DMS153 treated with DMSO at 0.1 percent for 48 hours (cell line): Measurements from ENCODE around the gene CLBA1.
"Not testable (repeated sequence)": the region's sequence is repeated elsewhere in the genome, so short reads cannot be mapped to it uniquely, and the experiment has no call there.

Experiments
- DNase-seq: peaks from one replicate; lab custom pipeline; 2025; ENCODE audit not compliant: unreplicated experiment; lab: John Stamatoyannopoulos, UW

Gene CLBA1

DNA sequence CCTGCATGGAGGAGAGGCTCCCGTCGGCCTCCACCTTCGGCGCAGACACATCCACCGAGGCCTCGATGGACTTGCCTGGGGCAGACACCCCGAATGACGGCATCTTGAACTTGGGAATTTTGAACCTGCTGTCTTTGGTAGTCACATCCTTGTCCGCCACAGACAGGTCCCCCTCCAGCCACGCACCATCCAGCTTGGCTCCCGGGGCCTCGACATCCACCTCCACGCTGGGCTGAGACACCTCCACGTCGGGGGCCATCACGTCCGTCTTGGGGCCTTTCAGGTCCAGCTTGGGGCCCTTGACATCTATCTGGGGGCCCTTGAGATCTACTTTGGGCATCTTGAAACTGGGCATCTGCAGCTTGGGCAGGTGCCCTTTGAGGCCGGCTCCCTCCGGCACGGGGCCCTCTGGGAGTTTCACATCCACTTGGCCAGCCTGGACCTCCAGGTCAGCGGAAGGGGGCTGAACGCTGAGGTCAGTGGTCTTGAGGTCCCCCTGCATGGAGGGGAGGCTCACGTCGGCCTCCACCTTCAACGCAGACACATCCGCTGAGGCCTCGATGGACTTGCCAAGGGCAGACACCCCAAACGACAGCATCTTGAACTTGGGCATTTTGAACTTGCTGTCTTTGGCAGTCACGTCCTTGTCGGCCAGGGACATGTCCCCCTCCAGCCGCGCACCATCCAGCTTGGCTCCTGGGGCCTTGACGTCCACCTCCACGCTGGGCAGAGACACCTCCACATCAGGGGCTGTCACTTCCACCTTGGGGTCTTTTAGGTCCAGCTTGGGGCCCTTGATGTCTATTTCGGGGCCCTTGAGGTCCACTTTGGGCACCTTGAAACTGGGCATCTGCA lies 37.5 kb upstream of the CLBA1 start:
- not testable (repeated sequence) for DNase-seq

DNA sequence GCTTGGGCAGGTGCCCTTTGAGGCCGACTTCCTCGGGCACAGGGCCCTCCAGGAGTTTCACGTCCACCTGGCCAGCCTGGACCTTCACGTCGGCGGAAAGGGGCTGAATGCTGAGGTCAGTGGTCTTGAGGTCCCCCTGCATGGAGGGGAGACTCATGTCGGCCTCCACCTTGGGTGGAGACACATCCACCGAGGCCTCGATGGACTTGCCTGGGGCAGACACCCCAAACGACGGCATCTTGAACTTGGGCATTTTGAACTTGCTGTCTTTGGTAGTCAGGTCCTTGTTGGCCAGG lies 36.9 kb upstream of the CLBA1 start:
- DNase-seq = no peak

DNA sequence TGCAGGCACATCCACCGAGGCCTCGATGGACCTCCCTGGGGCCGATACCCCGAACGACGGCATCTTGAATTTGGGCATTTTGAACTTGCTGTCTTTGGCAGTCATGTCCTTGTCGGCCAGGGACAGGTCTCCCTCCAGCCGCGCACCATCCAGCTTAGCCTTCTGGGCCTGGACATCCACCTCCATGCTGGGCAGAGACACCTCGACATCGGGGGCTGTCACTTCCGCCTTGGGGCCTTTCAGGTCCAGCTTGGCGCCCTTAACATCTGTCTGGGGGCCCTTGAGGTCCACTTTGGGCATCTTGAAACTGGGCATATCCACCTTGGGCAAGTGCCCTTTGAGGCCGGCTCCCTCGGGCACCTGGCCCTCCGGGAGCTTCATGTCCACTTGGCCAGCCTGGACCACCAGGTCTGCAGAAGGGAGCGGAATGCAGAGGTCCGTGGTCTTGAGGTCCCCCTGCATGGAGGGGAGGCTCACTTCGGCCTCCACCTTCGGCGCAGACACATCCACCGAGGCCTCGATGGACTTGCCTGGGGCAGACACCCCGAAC lies 36.1 kb upstream of the CLBA1 start:
- DNase-seq = not testable (repeated sequence)

DNA sequence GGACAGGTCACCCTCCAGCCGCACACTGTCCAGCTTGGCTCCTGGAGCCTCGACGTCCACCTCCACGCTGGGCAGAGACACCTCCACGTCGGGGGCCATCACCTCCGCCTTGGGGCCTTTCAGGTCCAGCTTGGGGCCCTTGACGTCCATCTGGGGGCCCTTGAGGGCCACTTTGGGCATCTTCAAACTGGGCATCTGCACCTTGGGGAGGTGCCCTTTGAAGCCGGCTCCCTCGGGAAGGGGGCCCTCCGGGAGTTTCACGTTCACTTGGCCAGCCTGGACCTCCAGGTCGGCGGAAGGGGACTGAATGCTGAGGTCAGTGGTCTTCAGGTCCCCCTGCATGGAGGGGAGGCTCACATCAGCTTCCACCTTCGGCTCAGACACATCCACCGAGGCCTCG lies 35.6 kb upstream of the CLBA1 start:
- no peak for DNase-seq

DNA sequence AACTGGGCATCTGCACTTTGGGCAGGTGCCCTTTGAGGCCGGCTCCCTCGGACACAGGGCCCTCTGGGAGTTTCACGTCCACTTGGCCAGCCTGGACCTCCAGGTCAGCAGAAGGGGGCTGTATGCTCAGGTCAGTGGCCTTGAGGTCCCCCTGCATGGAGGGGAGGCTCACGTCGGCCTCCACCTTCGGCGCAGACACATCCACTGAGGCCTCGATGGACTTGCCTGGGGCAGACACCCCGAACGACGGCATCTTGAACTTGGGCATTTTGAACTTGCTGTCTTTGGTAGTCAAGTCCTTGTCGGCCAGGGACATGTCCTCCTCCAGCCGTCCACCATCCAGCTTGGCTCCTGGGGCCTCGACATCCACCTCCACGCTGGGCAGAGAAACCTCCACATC lies 34.9 kb upstream of the CLBA1 start:
- DNase-seq = not testable (repeated sequence)

DNA sequence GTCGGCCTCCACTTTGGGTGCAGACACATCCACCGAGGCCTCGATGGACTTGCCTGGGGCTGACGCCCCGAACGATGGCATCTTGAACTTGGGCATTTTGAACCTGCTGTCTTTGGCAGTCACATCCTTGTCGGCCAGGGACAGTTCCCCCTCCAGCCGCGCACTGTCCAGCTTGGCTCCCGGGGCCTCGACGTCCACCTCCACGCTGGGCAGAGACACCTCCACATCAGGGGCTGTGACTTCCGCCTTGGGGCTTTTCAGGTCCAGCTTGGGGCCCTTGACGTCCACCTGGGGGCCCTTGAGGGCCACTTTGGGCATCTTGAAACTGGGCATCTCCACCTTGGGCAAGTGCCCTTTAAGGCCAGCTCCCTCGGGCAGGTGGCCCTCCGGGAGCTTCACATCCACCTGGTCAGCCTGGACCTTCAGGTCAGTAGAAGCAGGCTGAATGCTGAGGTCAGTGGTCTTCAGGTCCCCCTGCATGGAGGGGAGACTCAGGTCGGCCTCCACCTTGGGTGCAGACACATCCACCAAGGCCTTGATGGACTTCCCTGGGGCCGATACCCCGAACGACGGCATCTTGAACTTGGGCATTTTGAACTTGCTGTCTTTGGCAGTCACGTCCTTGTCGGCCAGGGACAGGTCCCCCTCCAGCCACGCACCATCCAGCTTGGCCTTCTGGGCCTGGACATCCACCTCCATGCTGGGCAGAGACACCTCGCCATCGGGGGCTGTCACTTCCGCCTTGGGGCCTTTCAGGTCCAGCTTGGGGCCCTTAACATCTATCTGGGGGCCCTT lies 33.5 kb upstream of the CLBA1 start:
- DNase-seq = not testable (repeated sequence)

DNA sequence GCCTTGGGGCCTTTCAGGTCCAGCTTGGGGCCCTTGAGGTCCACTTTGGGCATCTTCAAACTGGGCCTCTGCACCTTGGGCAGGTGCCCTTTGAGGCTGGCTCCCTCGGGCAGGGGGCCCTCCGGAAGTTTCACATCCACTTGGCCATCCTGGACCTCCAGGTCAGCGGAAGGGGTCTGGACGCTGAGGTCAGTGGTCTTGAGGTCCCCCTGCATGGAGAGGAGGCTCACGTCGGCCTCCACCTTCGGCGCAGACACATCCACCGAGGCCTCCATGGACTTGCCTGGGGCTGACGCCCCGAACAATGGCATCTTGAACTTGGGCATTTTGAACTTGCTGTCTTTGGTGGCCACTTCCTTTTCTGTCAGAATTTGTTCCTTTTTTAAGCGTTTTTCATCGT lies 32.5 kb upstream of the CLBA1 start:
- no peak for DNase-seq

DNA sequence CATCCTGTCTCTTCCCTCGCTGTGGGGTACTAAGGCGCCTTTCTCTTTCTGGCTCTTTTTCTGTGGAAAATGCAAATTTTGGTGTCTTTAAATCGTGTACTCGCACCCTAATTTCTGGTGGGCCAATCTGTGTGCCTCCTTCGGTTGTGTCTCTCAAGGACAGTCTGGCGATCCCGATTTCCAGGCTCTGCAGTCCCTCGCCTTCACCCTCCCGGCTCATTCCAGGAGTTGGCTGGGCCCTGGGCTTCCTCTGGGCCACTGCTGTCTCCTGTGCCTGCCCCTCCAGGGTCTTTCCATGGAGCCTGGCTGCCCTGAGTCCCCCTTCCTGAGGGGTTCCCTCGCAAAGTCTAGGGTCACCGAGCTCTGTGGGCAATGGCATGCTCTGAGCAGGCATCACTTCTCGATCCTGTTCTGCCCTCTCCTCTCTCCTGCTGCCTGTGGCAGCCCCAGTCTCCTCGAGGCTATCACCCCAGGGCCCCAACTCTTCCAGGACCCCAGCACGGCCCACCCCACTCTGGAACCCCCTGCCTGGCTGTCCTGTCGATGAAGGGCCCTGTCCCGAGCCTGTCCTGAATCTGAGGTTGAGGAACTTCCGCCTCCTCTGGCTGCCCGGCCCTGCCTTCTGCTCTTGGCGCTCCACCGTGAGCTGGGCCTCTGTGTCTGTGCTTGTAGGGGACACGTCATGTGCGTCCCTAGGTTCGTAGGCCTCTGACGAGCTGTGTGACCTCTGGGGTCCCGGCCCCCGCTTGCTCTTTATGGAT lies 31.5 kb upstream of the CLBA1 start:
- DNase-seq = no peak

DNA sequence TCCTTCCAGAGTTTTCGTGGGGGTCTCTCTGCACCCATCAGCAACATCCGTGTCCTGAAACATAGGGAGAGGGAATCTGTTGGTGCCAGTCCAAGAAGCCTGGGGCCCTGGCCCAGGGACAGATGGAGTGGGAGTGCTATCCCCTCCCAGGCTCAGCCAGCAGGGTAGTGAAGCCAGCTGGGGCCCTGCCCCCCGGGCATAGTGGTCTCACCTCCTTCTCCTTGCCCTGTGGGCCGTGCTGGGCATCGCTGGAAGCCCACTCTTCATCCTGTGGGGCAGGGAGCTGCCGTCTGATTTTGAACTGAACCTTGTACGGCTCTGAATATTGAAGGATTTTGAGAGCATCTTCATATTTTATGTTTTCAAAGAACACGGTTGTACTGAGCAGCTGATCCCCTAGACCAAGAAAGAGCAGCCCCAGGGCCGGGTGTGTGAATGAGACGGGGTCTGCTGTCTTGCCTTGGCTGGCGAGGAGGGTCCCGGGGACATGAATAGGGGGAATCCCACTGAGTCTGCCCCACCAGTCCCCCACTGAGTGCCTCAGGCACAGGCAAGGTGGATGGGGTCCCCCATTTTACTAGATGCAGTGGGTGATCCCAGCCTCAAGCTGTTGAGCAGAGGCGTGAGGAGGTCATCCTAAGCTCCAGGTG lies 30.7 kb upstream of the CLBA1 start:
- no peak for DNase-seq

DNA sequence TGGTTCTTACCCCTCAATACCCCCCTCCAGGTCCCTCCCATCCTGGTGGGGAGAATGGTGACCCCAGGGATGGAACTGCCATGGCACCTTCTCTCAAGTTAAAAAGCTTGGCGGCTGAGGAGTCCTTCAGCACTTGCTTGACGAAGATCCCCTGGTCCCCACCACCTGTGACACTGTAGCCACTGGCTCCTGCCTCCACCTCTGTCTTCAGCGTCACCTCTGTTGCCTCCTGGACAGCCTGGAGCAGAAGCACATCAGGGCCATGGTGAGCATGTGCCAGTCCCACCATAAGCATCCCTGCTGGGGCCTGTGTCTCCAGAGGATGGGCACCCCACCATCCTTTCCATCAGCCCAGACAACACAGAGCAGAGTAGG lies 30.2 kb upstream of the CLBA1 start:
- no peak for DNase-seq

DNA sequence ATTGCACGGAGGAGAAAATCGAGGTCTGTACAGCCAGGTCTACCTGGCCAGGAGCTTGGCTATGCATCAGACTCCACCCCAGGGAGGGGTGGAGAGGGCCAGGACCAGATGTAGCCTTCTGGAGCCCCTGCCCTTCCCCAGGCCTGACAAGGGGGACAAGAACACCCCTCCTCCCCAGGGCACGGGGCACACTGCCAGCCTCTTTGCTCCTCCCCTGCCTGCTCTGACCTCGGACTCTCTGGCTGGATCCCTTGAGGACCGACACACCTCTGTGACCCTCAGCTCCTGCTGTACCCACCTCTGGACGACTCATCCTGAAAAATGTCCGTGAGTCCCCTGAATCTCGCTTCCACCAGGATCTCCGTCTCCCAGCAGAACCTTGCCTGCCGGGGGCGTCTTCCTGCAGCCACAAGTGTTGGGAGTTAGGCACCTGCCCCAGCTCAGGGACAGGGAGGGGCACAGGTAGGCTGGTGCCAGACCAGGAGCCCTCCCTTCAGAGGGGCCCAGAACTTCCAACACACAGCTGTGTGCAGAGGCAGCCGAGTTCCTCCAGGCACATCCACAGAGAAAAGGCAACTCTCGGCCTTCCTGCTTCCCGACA lies 29.2 kb upstream of the CLBA1 start:
- no peak for DNase-seq

DNA sequence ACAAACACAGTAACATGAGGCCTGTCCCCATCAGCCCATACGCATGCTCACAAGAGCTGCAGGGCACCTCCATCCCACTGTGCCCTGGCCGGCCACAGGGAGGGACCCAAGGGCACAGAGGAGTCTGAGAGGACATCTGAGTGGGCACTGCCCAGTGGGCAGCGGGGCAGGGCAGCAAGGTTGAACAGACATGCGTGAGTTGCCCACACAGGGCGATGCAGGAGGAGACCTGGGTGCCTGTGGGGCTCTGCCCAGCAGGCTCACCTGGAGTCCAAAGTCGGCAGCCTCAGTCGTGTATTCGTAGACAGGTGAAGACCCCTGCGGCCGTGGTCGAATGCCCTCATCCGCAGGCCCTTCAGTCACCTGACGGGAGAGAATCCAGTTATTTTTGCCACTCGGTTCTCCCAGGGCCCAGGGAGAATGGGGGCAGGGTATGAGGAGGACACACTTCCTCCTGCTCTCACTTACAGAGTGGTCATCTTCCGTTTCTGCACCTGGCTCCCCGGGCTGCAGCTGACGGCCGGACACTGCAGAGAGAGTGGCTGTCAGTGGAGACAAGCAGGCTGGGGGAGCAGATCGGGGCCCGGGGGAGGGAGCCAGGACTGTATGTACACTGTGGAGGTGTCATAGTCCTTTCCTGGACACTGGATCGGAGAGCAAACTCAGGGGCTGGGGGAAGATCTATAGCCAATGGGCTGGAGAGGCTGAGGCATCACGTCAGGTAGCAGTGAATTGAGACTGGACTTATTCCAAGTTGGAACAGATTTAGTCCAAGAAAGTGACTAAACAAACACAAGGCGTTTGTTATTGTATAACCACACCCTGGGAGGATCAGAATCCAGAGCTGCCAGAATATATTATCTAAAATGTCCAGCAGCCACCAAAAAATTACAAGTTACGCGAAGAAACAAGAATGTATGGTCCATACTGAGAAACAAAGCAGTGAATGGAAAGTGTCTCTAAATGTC lies 28.2 kb upstream of the CLBA1 start:
- DNase-seq = no peak

DNA sequence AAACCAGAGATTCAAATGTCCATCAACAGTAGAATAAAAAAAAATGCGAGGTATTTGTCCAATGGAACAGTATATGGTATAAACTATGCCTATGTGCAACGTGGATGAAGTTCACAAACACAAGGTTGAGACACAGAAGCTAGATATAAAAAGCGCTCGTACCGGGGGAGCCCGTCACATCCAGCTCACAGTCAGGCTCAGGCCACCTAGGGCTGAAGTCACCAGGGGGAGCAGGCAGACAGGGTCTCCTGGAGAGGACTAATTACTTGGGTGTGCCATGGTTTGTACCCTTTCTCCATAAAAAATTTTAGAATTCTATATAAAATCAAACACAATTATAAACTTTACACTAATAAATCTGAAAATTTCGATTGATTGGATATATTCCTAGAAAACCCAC lies 21.0 kb upstream of the CLBA1 start:
- no peak for DNase-seq

DNA sequence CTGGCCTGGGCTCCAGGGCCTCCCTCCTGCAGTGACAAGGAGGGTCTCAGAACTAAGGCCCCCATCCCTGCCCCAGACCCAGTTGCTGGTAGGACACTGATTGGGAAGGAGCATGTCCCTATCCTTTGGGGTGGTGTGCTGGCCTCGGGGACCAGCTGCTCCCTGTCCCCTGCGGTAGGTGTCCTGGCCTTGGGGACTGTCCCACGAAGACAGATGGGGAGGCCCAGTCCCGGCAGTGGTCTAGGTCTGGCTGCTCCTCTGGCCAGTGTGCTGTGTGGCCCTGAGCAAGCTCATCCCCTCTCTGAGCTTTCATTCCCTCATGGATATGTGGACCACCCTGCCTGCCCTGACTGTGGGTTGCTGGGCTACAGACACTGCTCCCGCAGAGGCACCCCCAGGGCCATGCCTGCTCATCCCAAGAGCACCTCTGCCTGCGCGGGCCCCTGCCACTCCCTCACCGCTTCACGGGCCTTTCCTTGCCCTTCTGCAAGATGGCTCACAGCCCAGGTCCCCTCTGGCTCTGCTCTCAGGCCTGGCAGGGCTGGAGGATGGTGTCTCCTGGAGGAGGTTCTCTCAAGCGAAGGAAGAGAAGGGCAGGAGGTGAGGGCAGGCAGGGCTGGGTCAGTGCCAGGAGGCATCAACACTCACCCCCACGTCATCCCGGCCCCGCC lies 19.9 kb upstream of the CLBA1 start:
- DNase-seq = no peak

DNA sequence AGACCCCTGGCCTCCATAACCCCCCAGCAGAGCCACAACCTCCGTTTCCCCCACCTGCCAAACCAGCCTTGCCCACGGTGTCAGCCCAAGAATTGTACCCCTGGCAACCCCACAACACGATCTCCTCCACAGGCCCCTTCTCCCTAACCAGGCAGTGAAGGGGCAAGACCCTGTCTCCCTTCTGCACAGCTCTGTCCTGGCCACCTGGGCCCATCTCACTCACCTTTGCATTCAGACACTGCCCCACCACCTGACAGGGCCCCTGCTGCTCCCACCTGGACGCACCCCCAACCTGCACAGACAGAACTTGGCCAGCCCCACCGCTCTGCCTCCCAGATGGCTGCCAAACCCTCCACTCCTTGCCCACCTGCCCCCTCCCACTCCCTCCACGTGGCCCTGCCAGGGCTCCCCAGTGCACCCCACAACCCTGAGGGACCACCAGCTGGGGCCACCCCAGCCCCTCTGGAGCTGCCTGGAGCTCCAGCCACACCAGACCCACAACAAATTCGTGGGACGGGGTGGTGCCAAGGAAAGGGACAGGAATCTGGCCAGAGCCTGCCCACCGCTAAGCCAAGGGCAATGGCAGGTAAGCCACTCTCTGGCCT lies 19.2 kb upstream of the CLBA1 start:
- DNase-seq = no peak

DNA sequence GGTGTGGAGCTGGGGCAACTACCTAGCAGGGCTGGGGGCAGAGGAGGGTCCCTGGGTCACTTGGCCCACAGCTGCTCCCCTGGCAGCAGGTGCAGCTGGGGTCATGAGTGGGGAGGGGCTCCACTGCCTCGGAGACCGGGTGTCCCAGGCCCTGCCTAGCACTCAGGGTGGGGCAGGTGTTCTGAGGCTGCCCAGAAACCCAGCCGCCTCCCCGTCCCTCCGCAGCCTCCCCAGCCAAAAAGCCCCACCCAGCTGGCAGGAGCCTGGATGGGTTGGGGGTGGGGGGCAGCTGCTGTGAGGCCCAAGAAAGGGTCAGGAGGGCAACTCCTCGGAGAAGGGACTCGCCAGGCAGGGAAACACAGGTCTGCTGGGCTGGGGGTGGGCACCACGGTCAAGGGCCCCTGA lies 18.6 kb upstream of the CLBA1 start:
- no peak for DNase-seq

DNA sequence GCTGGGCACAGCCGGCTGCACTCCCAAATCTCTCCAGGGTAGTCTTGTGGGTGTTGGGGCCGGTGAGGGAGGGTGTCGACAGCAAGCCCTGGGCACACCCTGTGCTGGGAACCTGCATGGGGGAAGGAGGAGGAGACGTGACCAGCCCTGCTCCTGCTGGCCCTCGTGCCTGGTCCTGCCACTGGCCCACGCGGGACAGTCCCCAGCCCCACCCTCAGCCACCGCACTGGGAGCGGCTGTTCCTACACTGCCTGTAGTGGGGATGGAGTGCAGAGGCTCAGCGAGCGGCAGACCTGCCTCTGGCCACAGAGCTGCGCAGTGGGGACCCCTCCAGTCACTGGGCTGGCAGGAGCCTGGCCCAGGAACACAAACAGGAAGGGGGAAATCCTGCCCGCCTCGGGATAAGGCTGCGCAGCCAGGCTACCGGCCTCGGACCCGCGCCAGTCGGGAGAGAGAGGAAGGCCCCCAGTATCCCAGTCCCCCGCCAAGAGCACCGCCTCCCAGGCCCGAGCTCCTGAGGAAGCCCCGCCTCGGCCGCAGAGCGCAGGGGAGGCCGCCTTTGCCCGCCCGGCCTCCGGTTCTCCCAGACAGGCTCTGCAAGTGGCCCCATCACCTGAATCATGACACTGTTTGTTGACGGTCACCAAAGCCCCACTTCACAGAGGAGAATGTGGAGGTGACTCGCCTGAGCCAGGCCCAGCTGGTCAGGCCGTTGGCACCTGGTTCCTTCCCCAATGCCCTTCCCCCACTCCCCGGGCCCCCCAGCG lies 18.0 kb upstream of the CLBA1 start:
- DNase-seq = no peak

DNA sequence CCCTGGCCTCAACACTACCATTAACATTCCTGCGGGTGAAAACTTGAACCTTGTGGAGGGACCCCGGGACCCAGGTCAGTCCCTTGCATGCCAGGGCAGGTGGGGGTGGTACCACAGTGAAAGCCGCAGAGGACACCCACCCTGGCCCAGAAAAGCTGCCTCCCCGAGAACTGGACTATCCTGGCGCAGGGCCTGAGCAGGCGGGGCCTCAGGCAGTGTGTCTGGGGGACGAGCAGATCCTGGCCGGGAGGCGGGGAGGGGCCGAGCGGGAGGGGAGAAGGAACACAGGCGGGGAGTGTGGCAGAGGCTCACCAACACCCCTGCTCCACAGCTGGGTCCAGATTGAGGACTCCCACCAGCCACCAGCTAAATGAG lies 17.4 kb upstream of the CLBA1 start:
- DNase-seq = no peak
